GM21723 (cell line): ENCODE measurements around the gene CD27.
"Not testable (repeated sequence)": the region's sequence is repeated elsewhere in the genome, so short reads cannot be mapped to it uniquely, and the experiment has no call there.

Experiments
- ATAC-seq: cut with Tn5 transposase; IDR thresholded peaks from one replicate; pipeline ENCODE4 v1.9.1; 2021; ENCODE audit warnings: mild to moderate bottlenecking, moderate library complexity; ENCODE audit not compliant: unreplicated experiment

The CD27 gene

GRCh38 chr12:6478416-6478815 is 33.7 kb downstream of the CD27 start:
- no peak for ATAC-seq

GRCh38 chr12:6488240-6488639 is 43.5 kb downstream of the CD27 start:
- ATAC-seq, result no peak

- ATAC-seq, result no peak
Observed at GRCh38 chr12:6489449-6489848, 44.7 kb downstream of the CD27 start.

GRCh38 chr12:6490673-6491072 is 45.9 kb downstream of the CD27 start:
- ATAC-seq, result not testable (repeated sequence)

- ATAC-seq, result peak; percentile 73
Observed at GRCh38 chr12:6492838-6493496, 48.2 kb downstream of the CD27 start, which contains the start of gene MRPL51. TSS of gene MRPL51 (minus strand) at chr12:6493262. CDS start at chr12:6493136, 126 bp downstream.

GRCh38 chr12:6493497-6494257 is 48.9 kb downstream of the CD27 start, which contains the start of gene NCAPD2:
TSS of gene NCAPD2 (plus strand) at chr12:6494102. CDS start at chr12:6495099, 997 bp downstream.
- ATAC-seq, result peak; percentile 83

- no peak for ATAC-seq
Observed at GRCh38 chr12:6494258-6494743, 49.5 kb downstream of the CD27 start.

- ATAC-seq, result no peak
Observed at GRCh38 chr12:6494968-6495367, 50.2 kb downstream of the CD27 start.

- ATAC-seq, result not testable (repeated sequence)
Observed at GRCh38 chr12:6497291-6497690, 52.5 kb downstream of the CD27 start.

- no peak for ATAC-seq
Observed at GRCh38 chr12:6500466-6500865, 55.7 kb downstream of the CD27 start.
